Immature natural killer cell (primary cell): ENCODE measurements around the gene GRIFIN. TPM values are rescaled to one million over a fixed set of nuclear protein-coding genes. Genes with fewer than 3 reads are reported as not detected.

ENCODE experiments used
- DNase-seq, 3 donors: peaks; one replicate each; pipeline ENCODE4 v3.0.0; 2022; ENCODE audit warnings: mixed read lengths in 1 of 3
- H3K27ac Mint-ChIP-seq, 6 donors: one replicate each; pipeline ENCODE4 v1.8.0; 2020; ENCODE audit warnings: mixed read lengths in 6 of 6, mild to moderate bottlenecking in 5 of 6, inconsistent platforms in 4 of 6, moderate library complexity in 3 of 6
- H3K27me3 Mint-ChIP-seq, 3 donors: one replicate each; pipeline ENCODE4 v1.8.0; 2020 to 2021; ENCODE audit warnings: low read depth in 3 of 3, mild to moderate bottlenecking in 3 of 3, mixed read lengths in 3 of 3, moderate library complexity in 3 of 3, inconsistent platforms in 1 of 3
- H3K36me3 Mint-ChIP-seq, 3 donors: one replicate each; pipeline ENCODE4 v1.8.0; 2020; ENCODE audit warnings: mixed read lengths in 3 of 3, inconsistent platforms in 2 of 3, mild to moderate bottlenecking in 2 of 3
- H3K4me1 Mint-ChIP-seq, 2 donors: one replicate each; pipeline ENCODE4 v1.8.0; 2020; ENCODE audit warnings: inconsistent platforms in 2 of 2, mild to moderate bottlenecking in 2 of 2, mixed read lengths in 2 of 2, moderate library complexity in 1 of 2
- H3K4me3 Mint-ChIP-seq, 5 donors: one replicate each; pipeline ENCODE4 v1.8.0; 2020; ENCODE audit warnings: mild to moderate bottlenecking in 5 of 5, mixed read lengths in 5 of 5, inconsistent platforms in 3 of 5, moderate library complexity in 3 of 5
- H3K9me3 Mint-ChIP-seq, 6 donors: one replicate each; pipeline ENCODE4 v1.8.0; 2020; ENCODE audit warnings: mild to moderate bottlenecking in 6 of 6, mixed read lengths in 6 of 6, inconsistent platforms in 4 of 6, moderate library complexity in 3 of 6
- polyA plus RNA-seq, 3 donors: library from polyadenylated mRNA; unstranded; fragments of 300-500 nt; fragmentation: Illumina TruSeq; gene quantifications; one replicate each; pipeline ENCODE4 v1.2.3, GENCODE V29; 2021

Gene GRIFIN
- polyA plus RNA-seq, 3 donors from 2014 or later, result not detected

DNA sequence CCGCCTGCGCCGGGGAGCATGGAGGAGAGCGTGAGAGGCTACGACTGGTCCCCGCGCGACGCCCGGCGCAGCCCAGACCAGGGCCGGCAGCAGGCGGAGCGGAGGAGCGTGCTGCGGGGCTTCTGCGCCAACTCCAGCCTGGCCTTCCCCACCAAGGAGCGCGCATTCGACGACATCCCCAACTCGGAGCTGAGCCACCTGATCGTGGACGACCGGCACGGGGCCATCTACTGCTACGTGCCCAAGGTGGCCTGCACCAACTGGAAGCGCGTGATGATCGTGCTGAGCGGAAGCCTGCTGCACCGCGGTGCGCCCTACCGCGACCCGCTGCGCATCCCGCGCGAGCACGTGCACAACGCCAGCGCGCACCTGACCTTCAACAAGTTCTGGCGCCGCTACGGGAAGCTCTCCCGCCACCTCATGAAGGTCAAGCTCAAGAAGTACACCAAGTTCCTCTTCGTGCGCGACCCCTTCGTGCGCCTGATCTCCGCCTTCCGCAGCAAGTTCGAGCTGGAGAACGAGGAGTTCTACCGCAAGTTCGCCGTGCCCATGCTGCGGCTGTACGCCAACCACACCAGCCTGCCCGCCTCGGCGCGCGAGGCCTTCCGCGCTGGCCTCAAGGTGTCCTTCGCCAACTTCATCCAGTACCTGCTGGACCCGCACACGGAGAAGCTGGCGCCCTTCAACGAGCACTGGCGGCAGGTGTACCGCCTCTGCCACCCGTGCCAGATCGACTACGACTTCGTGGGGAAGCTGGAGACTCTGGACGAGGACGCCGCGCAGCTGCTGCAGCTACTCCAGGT, 43.1 kb downstream of the GRIFIN start:
- peaks cover 0 to 9% (median 0%) of the 10 kb centered on the region in 3 donors for H3K27me3 Mint-ChIP-seq
- no peak for DNase-seq
- peaks cover 16 to 43% (median 17%) of the 10 kb centered on the region in 3 donors for H3K36me3 Mint-ChIP-seq
- peaks cover 59 to 64% of the 10 kb centered on the region in 2 donors for H3K4me1 Mint-ChIP-seq
- peaks cover 0 to 4% (median 0%) of the 10 kb centered on the region in 6 donors for H3K9me3 Mint-ChIP-seq
- no peak overlapping the region for H3K4me3 Mint-ChIP-seq
- H3K27ac Mint-ChIP-seq, result no peak overlapping the region

DNA sequence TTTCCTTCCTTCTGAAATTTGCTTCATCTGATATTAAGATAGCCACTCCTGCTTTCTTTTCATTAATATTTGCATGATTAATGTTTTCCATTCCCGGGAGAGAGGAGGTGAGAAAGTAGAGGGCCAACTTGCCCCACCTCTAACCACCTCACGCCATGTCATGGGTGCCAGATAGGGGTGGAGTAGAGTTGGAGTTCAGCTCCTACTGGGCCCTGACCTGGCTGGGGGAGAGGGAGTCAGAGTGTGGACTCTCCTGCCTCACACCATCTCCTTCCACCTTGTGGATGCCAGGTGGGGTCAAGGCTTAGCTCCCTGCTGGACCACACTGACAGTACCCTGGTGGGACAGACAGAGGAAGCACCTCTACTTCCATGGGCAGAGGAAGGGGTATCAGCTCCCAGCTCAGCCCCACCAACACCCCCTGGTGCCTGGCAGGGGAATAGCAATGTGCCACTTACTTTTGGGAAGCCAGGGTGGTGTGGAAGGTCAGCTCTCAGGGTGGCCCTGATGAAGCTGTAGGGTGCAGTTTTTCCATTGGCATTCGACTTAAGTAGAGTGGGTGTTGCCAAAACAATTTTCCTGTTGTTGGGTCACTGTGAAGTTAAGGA, 44.8 kb downstream of the GRIFIN start:
- peak overlapping the region in 4 of 5 donors; percentile 0 to 42 (median 6) for H3K4me3 Mint-ChIP-seq

DNA sequence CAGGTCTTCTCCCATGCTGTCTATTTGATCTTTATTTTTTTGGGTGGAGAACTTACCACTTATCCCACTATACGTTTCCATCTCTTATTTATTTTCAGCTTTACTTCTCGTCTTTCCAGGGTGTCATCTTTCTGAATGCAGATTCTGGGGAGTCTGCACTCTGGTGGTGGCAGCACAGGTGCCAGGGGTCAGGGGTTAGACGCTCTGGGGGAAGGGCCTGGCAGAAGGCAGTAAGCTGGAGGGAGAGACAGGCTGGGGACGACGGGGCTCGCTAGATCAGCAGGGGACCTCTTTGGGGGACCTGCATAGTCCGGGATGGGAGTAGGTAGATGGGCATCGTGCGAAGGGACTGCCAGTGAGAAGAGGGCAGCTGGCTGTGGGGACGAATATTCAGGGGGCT, 50.4 kb downstream of the GRIFIN start:
- Mint-ChIP-seq H3K27ac (peak overlapping the region in 5 of 6 donors; percentile 65 to 87 (median 79)), H3K4me3 (peak overlapping the region in 3 of 5 donors; percentile 9 to 34 (median 9)), H3K9me3 (no peaks in the 10 kb centered on the region), H3K27me3 (peaks cover 0 to 7% (median 0%) of the 10 kb centered on the region in 3 donors), H3K36me3 (peaks cover 1 to 10% (median 4%) of the 10 kb centered on the region in 3 donors), H3K4me1 (peaks cover 81 to 82% of the 10 kb centered on the region in 2 donors)
- DNase-seq, result no peak

More for the DNA sequence above, 44.8 kb downstream of the GRIFIN start:
- peaks cover 12 to 37% (median 13%) of the 10 kb centered on the region in 3 donors for H3K36me3 Mint-ChIP-seq
- H3K9me3 Mint-ChIP-seq, result peaks cover 0 to 4% (median 0%) of the 10 kb centered on the region in 6 donors
- DNase-seq, result peak; percentile 56 to 63 (median 61)
- H3K27ac Mint-ChIP-seq, result peak overlapping the region; percentile 39 to 87 (median 77)
- peaks cover 65 to 70% of the 10 kb centered on the region in 2 donors for H3K4me1 Mint-ChIP-seq
- peaks cover 0 to 11% (median 0%) of the 10 kb centered on the region in 3 donors for H3K27me3 Mint-ChIP-seq

Other genes with a start within 250 kb of the GRIFIN start
- 100 to 1,000 TPM in 1 of 3 donors, 10 to 100 TPM in 2; 85.0 to 166 (median 97.0) TPM for gene MAD1L1, start 243.5 kb downstream of the GRIFIN start, polyA plus RNA-seq
- 10 to 100 TPM; 24.5 to 47.2 (median 33.1) TPM for gene MRM2, start 234.2 kb downstream of the GRIFIN start, polyA plus RNA-seq
- 10 to 100 TPM; 63.0 to 74.3 (median 67.4) TPM for gene NUDT1, start 234.2 kb downstream of the GRIFIN start, polyA plus RNA-seq
- gene SNX8, start 162.0 kb downstream of the GRIFIN start, polyA plus RNA-seq, result 10 to 100 TPM; 16.3 to 25.0 (median 16.7) TPM
- gene EIF3B, start 121.6 kb downstream of the GRIFIN start, polyA plus RNA-seq, result 100 to 1,000 TPM in 2 of 3 donors, 10 to 100 TPM in 1; 79.2 to 114 (median 112) TPM
- gene CHST12, start 72.8 kb downstream of the GRIFIN start, polyA plus RNA-seq, result 100 to 1,000 TPM in 1 of 3 donors, 10 to 100 TPM in 2; 88.9 to 172 (median 93.4) TPM
- 1 to 10 TPM; 2.2 to 2.6 (median 2.3) TPM for gene LFNG, start 43.4 kb upstream of the GRIFIN start, polyA plus RNA-seq
- gene BRAT1, start 79.1 kb upstream of the GRIFIN start, polyA plus RNA-seq, result 10 to 100 TPM; 15.0 to 42.4 (median 19.2) TPM
- gene IQCE, start 82.6 kb upstream of the GRIFIN start, polyA plus RNA-seq, result 1 to 10 TPM in 2 of 3 donors, not detected in 1; 1.9 to 4.2 TPM
- 1 to 10 TPM; 1.3 to 3.2 (median 1.6) TPM for gene TTYH3, start 155.6 kb upstream of the GRIFIN start, polyA plus RNA-seq
- gene AMZ1, start 211.8 kb upstream of the GRIFIN start, polyA plus RNA-seq, result under 1 TPM in 1 of 3 donors, not detected in 2; 0.11 TPM